AG04449 (cell line): ENCODE measurements around the gene COPG2.
"Not testable (repeated sequence)": the region's sequence is repeated elsewhere in the genome, so short reads cannot be mapped to it uniquely, and the experiment has no call there.

Experiments
- CTCF ChIA-PET: fragments of 350-600 bp; formaldehyde crosslinking; extraction: SDS; loops from one replicate; lab custom pipeline; 2021; ENCODE audit warnings: antibody characterized with exemption; lab: Yijun Ruan, JAX
- POLR2A ChIA-PET: fragments of 400-600, 350-600 bp; formaldehyde crosslinking; extraction: SDS; loops from one replicate; lab custom pipeline; 2020; ENCODE audit warnings: antibody characterized with exemption, inconsistent platforms; lab: Yijun Ruan, JAX
- DNase-seq: peaks from one replicate; pipeline ENCODE4 v3.0.0-alpha.2; 2010; ENCODE audit warnings: low read depth, low spot score
- H3K4me3 ChIP-seq: 2 replicates; pipeline ENCODE4 v1.5.1; 2011; ENCODE audit warnings: low read depth, mild to moderate bottlenecking, control low read depth, low read length
- CTCF ChIP-seq: IDR thresholded peaks from one replicate; pipeline ENCODE4 v1.5.1; 2011; ENCODE audit warnings: mild to moderate bottlenecking, moderate library complexity, low read length, control low read depth, inconsistent platforms; ENCODE audit not compliant: insufficient read depth; ENCODE audit errors: missing control alignments

Gene COPG2

GRCh38 chr7:130622866-130623265, 45.7 kb downstream of the COPG2 start:
- ChIA-PET CTCF (no interaction called here), POLR2A (no interaction called here)
- no peak overlapping the region for H3K4me3 ChIP-seq
- DNase-seq = no peak
- no peak for TF ChIP-seq CTCF

GRCh38 chr7:130615583-130615982, 53.0 kb downstream of the COPG2 start:
- no peak for TF ChIP-seq CTCF
- POLR2A ChIA-PET = no interaction called here
- H3K4me3 ChIP-seq = no peak overlapping the region

GRCh38 chr7:130614449-130614848, 54.1 kb downstream of the COPG2 start:
- no peak for DNase-seq
- TF ChIP-seq CTCF = no peak
- CTCF ChIA-PET = no interaction called here
- POLR2A ChIA-PET = no interaction called here
- no peak overlapping the region for H3K4me3 ChIP-seq

More at GRCh38 chr7:130615583-130615982, 53.0 kb downstream of the COPG2 start:
- CTCF ChIA-PET = no interaction called here
- DNase-seq = no peak

- ChIA-PET POLR2A (no interaction called here), CTCF (no interaction called here)
- TF ChIP-seq CTCF = no peak
- no peak overlapping the region for H3K4me3 ChIP-seq
- DNase-seq = no peak
Measured at GRCh38 chr7:130611218-130611617, 57.3 kb downstream of the COPG2 start.

- CTCF ChIA-PET = interaction anchor here (0.9 kb wide), 1 partner anchor 241 kb away, joined by 3 read pairs; no protein-coding TSS in a partner anchor
- POLR2A ChIA-PET, DNase-seq, H3K4me3 ChIP-seq: not testable (repeated sequence)
Measured at GRCh38 chr7:130607066-130607465, 61.5 kb downstream of the COPG2 start.

- CTCF ChIA-PET = interaction anchor here (0.9 kb wide), 1 partner anchor 240 kb away, joined by 3 read pairs; no protein-coding TSS in a partner anchor
- POLR2A ChIA-PET = no interaction called here
- no peak overlapping the region for H3K4me3 ChIP-seq
- no peak for TF ChIP-seq CTCF
- DNase-seq = no peak
Measured at GRCh38 chr7:130606161-130606560, 62.4 kb downstream of the COPG2 start.

GRCh38 chr7:130598056-130598455, 70.5 kb downstream of the COPG2 start:
- CTCF ChIA-PET = interaction anchor here (0.6 kb wide), 1 partner anchor 566 kb away, joined by 3 read pairs; no protein-coding TSS in a partner anchor
- POLR2A ChIA-PET = no interaction called here
- no peak for DNase-seq
- H3K4me3 ChIP-seq = no peak overlapping the region
- no peak for TF ChIP-seq CTCF
